LNCAP (cell line): ENCODE measurements around the gene FCHSD1.

Source experiments
- CTCF ChIP-seq: fragments of 450-650 bp; IDR thresholded peaks from 2 replicates; pipeline ENCODE4 v1.5.1; 2017; ENCODE audit warnings: mild to moderate bottlenecking

Gene FCHSD1

GRCh38 chr5:141680751-141681201 lies 29.6 kb upstream of the FCHSD1 start:
- TF ChIP-seq CTCF, result no peak

GRCh38 chr5:141680178-141680577 lies 29.0 kb upstream of the FCHSD1 start:
- TF ChIP-seq CTCF, result no peak

- TF ChIP-seq CTCF, result no peak
Observed at GRCh38 chr5:141677415-141677814, 26.2 kb upstream of the FCHSD1 start.

- no peak for TF ChIP-seq CTCF
Observed at GRCh38 chr5:141675672-141676071, 24.5 kb upstream of the FCHSD1 start.

GRCh38 chr5:141674747-141675146 lies 23.5 kb upstream of the FCHSD1 start:
- no peak for TF ChIP-seq CTCF

GRCh38 chr5:141672841-141673813 lies 21.9 kb upstream of the FCHSD1 start:
- TF ChIP-seq CTCF, result no peak

GRCh38 chr5:141672071-141672840 lies 21.0 kb upstream of the FCHSD1 start:
- no peak for TF ChIP-seq CTCF
